Astrocyte (in vitro differentiated cells and primary cell): ENCODE data around the gene GALNS. TPM values are rescaled to one million over a fixed set of nuclear protein-coding genes. Genes with fewer than 3 reads are reported as not detected.
A peak's percentile ranks its signal among the peaks of the same experiment; 100 is the strongest.

ENCODE experiments used
- DNase-seq: peaks from one replicate; pipeline ENCODE4 v3.0.0-alpha.2; 2010; ENCODE audit warnings: low read depth
- FAIRE-seq: peaks from 2 replicates; lab custom pipeline; 2011; peaks lifted over from hg19 to GRCh38; lab: Jason Lieb, UNC
- H2AFZ ChIP-seq: 2 replicates; pipeline ENCODE4 v1.6.0; 2012; ENCODE audit warnings: low read depth, low read length, inconsistent platforms
- H3K27ac ChIP-seq: 2 replicates; pipeline ENCODE4 v1.5.1; 2011; ENCODE audit warnings: low read depth, low read length, inconsistent platforms
- H3K27me3 ChIP-seq: 2 replicates; pipeline ENCODE4 v1.6.0; 2011; ENCODE audit warnings: low read length, inconsistent platforms; ENCODE audit not compliant: insufficient read depth
- H3K36me3 ChIP-seq: 2 replicates; pipeline ENCODE4 v1.5.1; 2011; ENCODE audit warnings: low read length, inconsistent platforms; ENCODE audit not compliant: insufficient read depth
- H3K4me1 ChIP-seq: 2 replicates; pipeline ENCODE4 v1.5.1; 2011; ENCODE audit warnings: low read length, inconsistent platforms; ENCODE audit not compliant: insufficient read depth
- H3K4me2 ChIP-seq: 2 replicates; pipeline ENCODE4 v1.6.0; 2012; ENCODE audit warnings: low read length, inconsistent platforms
- H3K4me3 ChIP-seq: 2 replicates; pipeline ENCODE4 v1.5.1; 2011; ENCODE audit warnings: low read depth, mild to moderate bottlenecking, low read length, inconsistent platforms; ENCODE audit not compliant: insufficient read depth
- H3K79me2 ChIP-seq: 2 replicates; pipeline ENCODE4 v1.6.0; 2012; ENCODE audit warnings: mild to moderate bottlenecking, low read length, inconsistent platforms; ENCODE audit not compliant: insufficient read depth
- H3K9ac ChIP-seq: 2 replicates; pipeline ENCODE4 v1.6.0; 2012; ENCODE audit warnings: mild to moderate bottlenecking, low read length, inconsistent platforms
- H3K9me3 ChIP-seq: 2 replicates; pipeline ENCODE4 v1.5.1; 2012; ENCODE audit warnings: low read depth, mild to moderate bottlenecking, low read length, inconsistent platforms; ENCODE audit not compliant: insufficient read depth
- H4K20me1 ChIP-seq: 2 replicates; pipeline ENCODE4 v1.6.0; 2012; ENCODE audit warnings: low read length, inconsistent platforms; ENCODE audit not compliant: insufficient read depth
- H3K27ac Mint-ChIP-seq: one replicate; pipeline ENCODE4 v1.8.0; 2021; ENCODE audit warnings: mild to moderate bottlenecking, mixed read lengths; ENCODE audit not compliant: unreplicated experiment
- H3K27me3 Mint-ChIP-seq: one replicate; pipeline ENCODE4 v1.8.0; 2021; ENCODE audit warnings: low read depth, mixed read lengths; ENCODE audit not compliant: unreplicated experiment
- H3K36me3 Mint-ChIP-seq: one replicate; pipeline ENCODE4 v1.8.0; 2021; ENCODE audit warnings: low read depth, mixed read lengths; ENCODE audit not compliant: unreplicated experiment
- H3K4me1 Mint-ChIP-seq: one replicate; pipeline ENCODE4 v1.8.0; 2021; ENCODE audit warnings: low read depth, mixed read lengths; ENCODE audit not compliant: unreplicated experiment
- H3K4me3 Mint-ChIP-seq: one replicate; pipeline ENCODE4 v1.8.0; 2021; ENCODE audit warnings: mild to moderate bottlenecking, moderate library complexity, mixed read lengths; ENCODE audit not compliant: unreplicated experiment
- H3K9me3 Mint-ChIP-seq: one replicate; pipeline ENCODE4 v1.8.0; 2021; ENCODE audit warnings: mild to moderate bottlenecking, mixed read lengths; ENCODE audit not compliant: unreplicated experiment
- CTCF ChIP-seq: IDR thresholded peaks from 2 replicates; pipeline ENCODE4 v1.5.1; 2011; ENCODE audit warnings: low read depth, mild to moderate bottlenecking, inconsistent platforms, low read length, moderate library complexity; ENCODE audit not compliant: insufficient read depth
- EZH2 ChIP-seq: IDR thresholded peaks from 2 replicates; pipeline ENCODE4 v1.6.1; 2012; ENCODE audit warnings: mild to moderate bottlenecking, low read length, inconsistent platforms; ENCODE audit not compliant: insufficient read depth
- total RNA-seq: library from RNA; stranded (reverse); gene quantifications from 2 replicates; pipeline ENCODE4 v1.2.1, GENCODE V29; 2021

GALNS gene
- total RNA-seq, 1 donor from 2014 or later = 31.7 TPM

GRCh38 chr16:88764913-88765349 lies 91.8 kb downstream of the GALNS start:
- TF ChIP-seq CTCF = no peak
- no peak for TF ChIP-seq EZH2
- Histone ChIP-seq H3K4me2 (peak overlapping the region; percentile 32), H4K20me1 (peaks cover 100% of the 10 kb centered on the region), H3K27ac (no peak overlapping the region), H3K36me3 (no peaks in the 10 kb centered on the region), H3K9me3 (no peaks in the 10 kb centered on the region), H3K4me3 (no peak overlapping the region), H2AFZ (no peak overlapping the region), H3K4me1 (peaks cover 48% of the 10 kb centered on the region), H3K27me3 (no peaks in the 10 kb centered on the region), H3K79me2 (peaks cover 100% of the 10 kb centered on the region), H3K9ac (no peak overlapping the region)
- Mint-ChIP-seq H3K4me3 (no peak overlapping the region), H3K27me3 (no peaks in the 10 kb centered on the region), H3K4me1 (peaks cover 55% of the 10 kb centered on the region), H3K36me3 (peaks cover 2% of the 10 kb centered on the region), H3K9me3 (no peaks in the 10 kb centered on the region), H3K27ac (peak overlapping the region; percentile 26)
- FAIRE-seq = no peak
- no peak for DNase-seq

GRCh38 chr16:88764080-88764479 lies 92.7 kb downstream of the GALNS start:
- no peak overlapping the region for H3K4me3 ChIP-seq
- H3K36me3 ChIP-seq = no peaks in the 10 kb centered on the region
- no peaks in the 10 kb centered on the region for H3K9me3 ChIP-seq
- no peaks in the 10 kb centered on the region for H3K9me3 Mint-ChIP-seq
- no peak overlapping the region for H3K9ac ChIP-seq
- FAIRE-seq (no peak), DNase-seq (no peak)
- H3K4me1 ChIP-seq = peaks cover 49% of the 10 kb centered on the region
- no peaks in the 10 kb centered on the region for H3K27me3 ChIP-seq
- peaks cover 53% of the 10 kb centered on the region for H3K4me1 Mint-ChIP-seq
- H3K36me3 Mint-ChIP-seq = peaks cover 2% of the 10 kb centered on the region
- no peaks in the 10 kb centered on the region for H3K27me3 Mint-ChIP-seq
- peak overlapping the region; percentile 75 for H3K27ac Mint-ChIP-seq
- no peak overlapping the region for H3K27ac ChIP-seq
- H2AFZ ChIP-seq = no peak overlapping the region
- peaks cover 100% of the 10 kb centered on the region for H3K79me2 ChIP-seq
- H3K4me3 Mint-ChIP-seq = peak overlapping the region; percentile 60
- H4K20me1 ChIP-seq = peaks cover 100% of the 10 kb centered on the region
- no peak for TF ChIP-seq EZH2
- no peak for TF ChIP-seq CTCF
- no peak overlapping the region for H3K4me2 ChIP-seq

Other genes starting within 250 kb of the GALNS start
- gene IL17C, start 218.4 kb downstream of the GALNS start, total RNA-seq = 0.36 TPM in 1 of 2 replicates, not detected in the other
- gene CYBA, start 205.9 kb downstream of the GALNS start, total RNA-seq = 236 and 284 TPM in 2 replicates
- gene MVD, start 193.9 kb downstream of the GALNS start, total RNA-seq = 50.3 and 63.9 TPM in 2 replicates
- gene SNAI3, start 170.4 kb downstream of the GALNS start, total RNA-seq = 0.22 and 0.48 TPM in 2 replicates
- gene RNF166, start 150.5 kb downstream of the GALNS start, total RNA-seq = 15.4 and 15.6 TPM in 2 replicates
- 18.3 and 22.5 TPM in 2 replicates for gene CTU2, start 150.4 kb downstream of the GALNS start, total RNA-seq
- 239 and 247 TPM in 2 replicates for gene PIEZO1, start 71.7 kb downstream of the GALNS start, total RNA-seq
- 3.7 and 4.7 TPM in 2 replicates for gene CDT1, start 53.2 kb downstream of the GALNS start, total RNA-seq
- 132 and 143 TPM in 2 replicates for gene APRT, start 45.0 kb downstream of the GALNS start, total RNA-seq
- 59.1 and 63.0 TPM in 2 replicates for gene TRAPPC2L, start 180 bp upstream of the GALNS start, total RNA-seq
- gene PABPN1L, start 9.7 kb upstream of the GALNS start, total RNA-seq = not detected in 2 replicates
- 2.2 and 2.4 TPM in 2 replicates for gene CBFA2T3, start 120.3 kb upstream of the GALNS start, total RNA-seq
- 17.0 and 19.1 TPM in 2 replicates for gene ACSF3, start 236.9 kb upstream of the GALNS start, total RNA-seq